NCI-H1694 (cell line): ENCODE measurements around the gene C19orf85.
"Not testable (repeated sequence)": the region's sequence is repeated elsewhere in the genome, so short reads cannot be mapped to it uniquely, and the experiment has no call there.

ENCODE experiments used
- DNase-seq: peaks from one replicate; lab custom pipeline; 2025; lab: John Stamatoyannopoulos, UW

C19orf85 gene

DNA sequence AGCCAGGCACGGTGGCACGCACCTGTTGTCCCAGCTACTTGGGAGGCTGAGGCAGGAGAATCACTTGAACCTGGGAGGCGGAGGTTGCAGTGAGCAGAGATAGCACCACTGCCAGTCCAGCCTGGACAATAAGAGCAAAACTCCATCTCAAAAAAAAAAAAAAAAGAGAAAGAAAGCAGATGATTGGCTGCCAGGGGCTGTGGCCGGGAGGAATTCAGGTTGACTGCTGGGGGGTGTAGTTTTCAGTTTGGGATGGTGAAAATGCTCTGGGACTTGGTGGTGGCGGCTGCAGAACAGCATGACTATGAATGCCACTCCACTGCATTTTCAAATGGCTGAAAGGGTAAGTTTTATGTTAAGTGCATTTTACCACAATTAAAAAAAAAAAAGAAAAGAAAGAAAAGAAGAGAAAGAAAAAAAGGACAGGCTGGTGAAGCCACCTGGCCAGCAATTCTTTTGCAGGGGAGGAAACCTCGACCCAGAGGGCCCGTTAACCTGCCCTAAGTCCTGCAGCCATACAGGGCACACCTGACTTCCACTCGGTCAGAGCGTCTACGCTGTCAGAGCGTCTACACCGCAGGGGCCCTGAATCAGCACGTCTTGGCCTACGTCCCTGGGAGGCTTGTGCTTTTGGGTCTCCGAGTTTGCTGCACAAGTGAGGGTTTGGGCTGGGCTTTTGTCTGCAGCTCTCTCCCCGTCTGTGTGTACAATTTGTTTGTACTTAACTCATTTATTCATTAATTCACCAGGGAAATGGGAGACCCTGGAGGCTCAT, 6.7 kb downstream of the C19orf85 start:
- no peak for DNase-seq

GRCh38 chr19:55456347-55456746, 8.2 kb downstream of the C19orf85 start:
- DNase-seq = no peak

DNA sequence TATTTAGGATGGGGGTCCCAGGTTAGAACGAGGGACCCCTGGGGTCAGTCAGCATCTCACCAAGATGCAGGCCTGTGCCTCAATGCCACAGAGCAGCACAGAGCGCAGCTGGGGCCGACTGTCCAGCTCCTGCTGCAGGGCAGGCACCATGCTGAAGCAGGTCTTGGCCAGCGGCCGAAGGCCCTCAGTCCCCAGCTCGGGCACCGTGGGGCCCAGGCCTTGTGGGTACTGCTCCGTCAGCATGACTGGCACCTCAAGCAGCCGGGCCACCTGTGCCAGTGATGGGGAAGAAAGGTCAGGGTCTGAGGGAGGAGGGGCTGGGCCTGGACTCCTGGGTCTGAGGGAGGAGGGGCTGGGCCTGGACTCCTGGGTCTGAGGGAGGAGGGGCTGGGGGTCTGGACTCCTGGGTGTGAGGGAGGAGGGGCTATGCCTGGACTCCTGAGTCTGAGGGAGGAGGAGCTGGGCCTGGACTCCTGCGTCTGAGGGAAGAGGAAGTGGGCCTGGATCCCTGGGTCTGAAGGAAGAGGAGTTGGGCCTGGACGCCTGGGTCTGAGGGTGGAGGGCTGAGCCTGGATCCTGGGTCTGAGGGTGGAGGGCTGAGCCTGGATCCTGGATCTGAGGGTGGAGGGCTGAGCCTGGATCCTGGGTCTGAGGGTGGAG, 8.8 kb downstream of the C19orf85 start:
- DNase-seq = no peak

- DNase-seq = peak; percentile 42
Measured at GRCh38 chr19:55454787-55455243, 9.7 kb downstream of the C19orf85 start.

- no peak for DNase-seq
Measured at GRCh38 chr19:55453511-55454260, 10.9 kb downstream of the C19orf85 start.

DNA sequence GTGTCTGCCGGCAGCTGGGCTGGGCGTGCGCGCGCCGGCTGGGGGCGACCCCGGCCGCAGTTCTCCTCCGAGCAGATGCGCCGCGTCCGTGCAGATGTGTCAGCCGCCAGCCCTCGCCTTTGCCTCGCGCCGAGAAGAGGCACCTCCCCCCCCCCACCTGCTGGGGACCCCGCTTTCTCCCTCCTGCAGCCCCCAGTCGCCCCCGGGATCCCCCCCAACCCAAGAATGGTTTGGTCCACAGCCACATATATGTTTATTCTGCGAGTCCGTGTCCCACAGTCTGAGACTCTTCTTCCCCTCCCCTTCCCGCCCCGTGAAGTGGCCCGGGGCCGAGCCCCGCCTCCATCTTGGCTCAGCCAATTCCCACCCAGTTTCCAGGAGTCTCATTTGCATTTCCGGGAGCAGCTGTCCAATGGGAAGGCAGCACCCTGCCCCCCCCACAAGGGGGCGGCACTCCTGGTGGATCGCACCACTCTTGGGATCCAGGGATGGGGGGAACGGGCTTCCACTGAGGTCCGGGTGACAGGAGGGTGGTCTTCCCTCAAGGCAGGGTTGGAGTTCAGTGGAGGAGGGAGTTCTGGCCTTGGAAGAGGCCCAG, 11.7 kb downstream of the C19orf85 start:
- DNase-seq = peak; percentile 86

DNA sequence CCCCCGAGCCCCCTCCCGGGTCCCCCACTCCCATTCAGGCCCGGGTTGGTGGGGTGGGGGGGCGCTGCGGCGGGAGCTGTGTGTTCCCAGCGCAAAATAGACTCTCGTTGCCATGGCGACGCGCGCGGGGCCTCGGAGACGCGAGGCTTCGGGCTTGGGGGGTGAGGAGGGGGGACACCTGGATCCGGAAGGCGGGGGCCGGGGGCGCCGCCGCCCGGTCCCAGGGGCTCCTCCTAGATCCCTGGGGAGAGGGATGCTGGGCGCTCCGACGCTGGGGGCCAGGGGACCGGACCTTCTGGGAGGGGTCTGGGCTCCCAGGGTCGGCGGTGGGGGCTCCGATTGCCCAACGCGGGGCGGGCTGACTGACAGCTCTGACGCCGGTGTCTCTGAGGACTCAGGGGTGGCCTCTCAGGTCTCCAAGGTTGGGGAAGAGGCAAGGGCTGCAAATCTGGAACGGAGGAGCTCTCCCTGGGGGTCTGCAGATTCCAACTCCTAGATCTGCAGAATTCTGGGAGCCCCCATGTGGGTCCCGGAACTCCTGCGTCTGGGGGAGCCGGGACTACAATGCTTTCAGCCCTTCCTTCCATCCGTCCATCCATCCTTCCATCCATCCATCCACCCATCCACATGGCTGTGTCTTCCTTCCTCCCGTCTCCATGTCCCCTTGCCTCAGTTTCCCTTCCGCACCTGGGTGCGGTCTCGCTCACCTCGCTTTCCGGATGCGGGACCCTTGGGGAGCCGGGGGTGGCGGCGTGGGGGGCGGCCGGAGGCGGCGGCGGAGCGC, 12.4 kb downstream of the C19orf85 start:
- no peak for DNase-seq

- no peak for DNase-seq
Measured at GRCh38 chr19:55451163-55451964, 13.2 kb downstream of the C19orf85 start.

GRCh38 chr19:55449469-55449868, 15.1 kb downstream of the C19orf85 start:
- no peak for DNase-seq

- not testable (repeated sequence) for DNase-seq
Measured at GRCh38 chr19:55448175-55448490, 16.4 kb downstream of the C19orf85 start.

DNA sequence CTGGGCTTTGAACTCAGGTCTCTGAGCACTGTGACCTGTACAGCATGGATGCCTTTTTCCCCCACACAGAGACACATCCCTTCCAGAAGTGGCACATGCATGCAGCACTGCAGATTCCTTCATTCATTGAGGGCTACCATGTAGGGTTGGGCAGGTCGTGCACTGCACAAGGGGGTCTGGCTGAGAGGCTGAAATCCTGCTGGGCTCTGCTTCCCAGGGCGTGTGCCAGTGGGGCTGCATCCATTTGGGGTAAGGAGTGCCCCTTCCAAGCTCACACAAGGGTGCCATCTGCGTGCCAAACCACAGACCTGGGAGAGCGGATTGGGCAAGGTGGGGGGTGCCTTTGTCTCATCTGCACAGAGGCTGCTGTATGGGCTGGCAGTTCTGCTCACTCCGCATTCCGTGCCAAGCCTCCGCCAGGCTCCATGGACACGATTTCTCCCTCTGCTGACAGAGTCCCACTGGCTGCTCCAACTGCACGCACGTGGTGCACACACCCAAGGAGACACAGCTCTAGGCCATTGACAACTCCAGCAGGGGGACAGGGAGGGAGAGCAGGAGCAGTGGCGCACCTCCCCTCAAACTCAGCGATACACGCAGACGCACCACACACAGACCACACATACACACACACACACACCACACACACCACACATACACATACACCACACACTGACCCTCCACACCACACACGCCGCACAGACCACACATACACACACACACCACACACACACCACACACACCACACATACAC, 17.0 kb downstream of the C19orf85 start:
- DNase-seq = peak; percentile 45

GRCh38 chr19:55446060-55446459, 18.5 kb downstream of the C19orf85 start:
- no peak for DNase-seq

DNA sequence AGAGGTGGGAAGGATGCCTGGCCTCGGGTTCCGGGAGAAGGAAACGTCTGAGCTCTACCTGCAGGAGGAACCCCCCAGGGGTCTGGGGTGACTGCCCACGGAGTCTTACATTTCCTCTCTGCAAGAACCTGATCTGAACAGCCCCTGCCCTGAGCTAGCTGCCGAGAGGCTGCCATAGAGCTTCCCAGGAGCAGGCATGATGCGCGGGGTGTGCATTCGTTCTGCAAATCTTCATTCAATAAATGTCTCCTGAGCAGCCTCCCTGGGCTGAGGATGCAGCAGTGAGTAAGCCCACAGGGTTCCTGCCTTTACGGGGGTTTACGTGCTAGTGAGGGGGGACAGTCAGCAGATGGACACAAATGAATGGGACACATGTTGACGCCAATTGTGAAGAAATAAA, 19.9 kb downstream of the C19orf85 start:
- DNase-seq = no peak

- no peak for DNase-seq
Measured at GRCh38 chr19:55443824-55444480, 20.6 kb downstream of the C19orf85 start.

DNA sequence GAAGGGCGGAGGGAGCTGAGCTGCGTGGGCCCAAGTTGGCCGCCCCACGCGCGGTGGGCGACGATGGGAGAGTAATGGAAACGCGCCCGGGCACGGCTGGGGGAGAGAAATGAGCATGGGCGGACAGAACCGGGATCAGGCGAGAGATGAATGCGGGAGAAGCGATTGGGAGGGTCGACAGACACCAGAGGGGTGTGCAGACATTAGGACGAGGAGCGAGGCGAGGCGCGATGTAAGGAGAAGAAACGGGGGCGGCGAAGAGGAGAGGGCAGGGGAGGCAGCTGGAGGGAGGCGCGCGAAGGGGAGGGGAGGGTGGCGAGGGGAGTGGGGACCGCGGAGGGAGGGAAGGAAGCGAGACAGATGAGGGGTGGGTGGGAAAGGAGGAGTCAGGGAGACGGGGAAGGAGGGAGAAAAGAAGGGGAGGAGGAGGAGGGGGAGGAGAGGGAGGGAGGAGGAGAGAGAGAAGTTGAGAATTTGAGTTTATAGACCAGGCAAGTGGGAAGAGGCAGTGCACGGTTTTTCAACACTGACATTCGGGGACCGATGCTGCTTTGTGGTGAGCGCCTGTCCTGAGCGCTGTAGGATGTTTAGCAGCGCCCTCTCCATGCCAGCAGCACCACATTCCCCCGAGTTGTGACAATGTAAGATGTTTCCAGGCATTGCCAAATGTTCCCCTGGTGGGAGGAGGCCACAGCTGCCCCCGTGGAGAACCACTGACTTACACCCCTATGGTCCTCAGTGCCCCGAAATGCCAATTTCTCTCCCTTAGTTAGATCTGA, 21.3 kb downstream of the C19orf85 start, which contains the start of gene SHISA7:
SHISA7 (minus strand) TSS at position 256 of the 779 bp plus-strand sequence. CDS start 437 bp downstream, outside the sequence.
- DNase-seq = no peak

GRCh38 chr19:55442372-55442961, 22.1 kb downstream of the C19orf85 start:
- DNase-seq = no peak

DNA sequence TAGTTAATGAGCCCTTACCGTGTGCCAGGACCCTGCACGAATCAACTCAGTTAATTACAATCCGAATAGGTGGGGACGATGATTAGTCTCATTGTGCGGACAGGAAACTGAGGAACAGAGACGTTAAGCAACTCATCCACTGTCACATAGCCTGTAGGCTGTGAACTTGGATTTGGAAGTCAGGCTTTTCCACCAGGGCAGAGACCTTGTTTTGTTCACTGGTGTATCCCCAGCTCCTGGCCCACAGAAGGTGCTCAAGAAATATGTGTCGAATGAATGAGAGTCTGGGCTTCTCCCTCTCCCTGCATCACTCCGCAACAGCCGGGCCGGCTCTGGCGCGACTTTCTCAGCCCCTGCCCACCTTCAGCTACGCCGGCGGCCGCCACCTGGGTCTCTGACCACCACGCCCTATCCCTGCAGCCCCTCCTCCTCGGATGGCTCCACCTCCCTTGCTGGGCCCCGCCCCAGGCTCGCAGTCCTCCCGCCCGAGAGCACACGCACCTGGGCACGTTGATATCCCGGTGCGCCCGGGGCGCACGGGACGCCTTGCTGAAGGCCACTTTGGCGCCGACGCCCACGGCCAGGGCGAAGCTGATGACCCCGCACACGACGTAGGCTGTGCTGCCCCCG, 22.7 kb downstream of the C19orf85 start:
- no peak for DNase-seq

DNA sequence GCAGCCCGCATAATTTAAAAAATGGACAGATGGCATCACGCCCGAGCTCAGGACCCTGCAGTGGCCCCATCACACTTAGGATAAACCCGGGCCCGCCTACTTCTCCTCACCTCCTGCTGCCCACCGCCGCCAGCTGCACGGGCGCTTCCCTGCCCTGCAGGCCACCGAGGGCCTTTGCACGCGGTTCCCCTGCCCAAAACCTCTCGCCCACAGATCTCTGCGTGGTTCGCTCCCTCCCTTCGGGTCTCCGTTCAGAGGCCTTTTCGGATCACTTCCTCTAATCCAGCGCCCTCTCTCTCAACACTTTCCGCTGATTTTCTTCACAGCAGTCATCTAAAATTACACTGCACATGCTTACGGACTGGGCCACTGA, 23.2 kb downstream of the C19orf85 start:
- no peak for DNase-seq
